GM23338 (cell line): ENCODE data around the gene HHATL. TPM values are rescaled to one million over a fixed set of nuclear protein-coding genes. Genes with fewer than 3 reads are reported as not detected.

Experiments used
- ATAC-seq: fragments of 200-7000 bp; cut with Tn5 transposase; 3 replicates; pipeline ENCODE4 v1.9.1; 2020
- DNase-seq: peaks from one replicate; pipeline ENCODE4 v3.0.0-alpha.2; 2015; ENCODE audit warnings: low spot score
- H2AFZ ChIP-seq: fragments of 200-600 bp; sonication (generic); 2 replicates; pipeline ENCODE4 v1.8.0; 2016; ENCODE audit warnings: antibody characterized with exemption, mild to moderate bottlenecking, moderate library complexity
- H3F3A ChIP-seq: fragments of 200-600 bp; sonication (generic); replicated peaks from 2 replicates; pipeline ENCODE4 v1.8.0; 2017; ENCODE audit warnings: antibody characterized with exemption, mixed run types, low read depth
- H3K27ac ChIP-seq: fragments of 200-600 bp; sonication (generic); 2 replicates; pipeline ENCODE4 v1.6.1; 2016; ENCODE audit warnings: low read depth
- H3K27me3 ChIP-seq: fragments of 200-600 bp; sonication (generic); 2 replicates; pipeline ENCODE4 v1.8.0; 2016; ENCODE audit warnings: mild to moderate bottlenecking, mixed run types, moderate library complexity; ENCODE audit not compliant: insufficient read depth
- H3K36me3 ChIP-seq: fragments of 200-600 bp; sonication (generic); 2 replicates; pipeline ENCODE4 v1.8.0; 2016; ENCODE audit warnings: mild to moderate bottlenecking; ENCODE audit not compliant: insufficient read depth
- H3K4me1 ChIP-seq: fragments of 200-600 bp; sonication (generic); 2 replicates; pipeline ENCODE4 v1.8.0; 2016; ENCODE audit warnings: mild to moderate bottlenecking, moderate library complexity; ENCODE audit not compliant: insufficient read depth
- H3K4me2 ChIP-seq: fragments of 200-600 bp; sonication (generic); 2 replicates; pipeline ENCODE4 v1.7.1; 2017; ENCODE audit warnings: mixed run types
- H3K4me3 ChIP-seq: fragments of 200-600 bp; sonication (generic); 2 replicates; pipeline ENCODE4 v1.6.1; 2016; ENCODE audit warnings: mixed run types
- H3K79me2 ChIP-seq: fragments of 200-600 bp; sonication (generic); replicated peaks from 2 replicates; pipeline ENCODE4 v1.8.0; 2017; ENCODE audit warnings: mild to moderate bottlenecking; ENCODE audit not compliant: insufficient read depth
- H3K9me2 ChIP-seq: fragments of 200-600 bp; sonication (generic); 2 replicates; pipeline ENCODE4 v1.8.0; 2017; ENCODE audit not compliant: insufficient read depth
- H4K20me1 ChIP-seq: fragments of 200-600 bp; sonication (generic); replicated peaks from 2 replicates; pipeline ENCODE4 v1.8.0; 2017; ENCODE audit warnings: mild to moderate bottlenecking; ENCODE audit not compliant: insufficient read depth
- H3K27ac Mint-ChIP-seq: 2 replicates; pipeline ENCODE4 v1.8.0; 2020; ENCODE audit warnings: inconsistent platforms, mild to moderate bottlenecking, moderate library complexity, mixed read lengths
- H3K27me3 Mint-ChIP-seq: 3 replicates; pipeline ENCODE4 v1.8.0; 2022; ENCODE audit warnings: low read depth, mild to moderate bottlenecking, moderate library complexity, mixed read lengths, inconsistent platforms; ENCODE audit not compliant: insufficient read depth, poor library complexity
- H3K36me3 Mint-ChIP-seq: 3 replicates; pipeline ENCODE4 v1.8.0; 2021; ENCODE audit warnings: low read depth, mild to moderate bottlenecking, inconsistent platforms, moderate library complexity, mixed read lengths
- H3K4me1 Mint-ChIP-seq: 3 replicates; pipeline ENCODE4 v1.8.0; 2020; ENCODE audit warnings: mild to moderate bottlenecking, inconsistent platforms, mixed read lengths
- H3K4me3 Mint-ChIP-seq: 3 replicates; pipeline ENCODE4 v1.8.0; 2021; ENCODE audit warnings: moderate library complexity, mild to moderate bottlenecking, inconsistent platforms, mixed read lengths
- H3K9me3 Mint-ChIP-seq: 3 replicates; pipeline ENCODE4 v1.8.0; 2020; ENCODE audit warnings: moderate library complexity, mild to moderate bottlenecking, inconsistent platforms, mixed read lengths
- CREB1 ChIP-seq: fragments of 250-450 bp; sonication (Bioruptor Pico); IDR thresholded peaks from 2 replicates; pipeline ENCODE4 v1.5.0; 2020; ENCODE audit warnings: low read depth, mild to moderate bottlenecking, moderate library complexity
- CTCF ChIP-seq, 2 experiments: fragments of 200-600 bp in 1 of 2; sonication (generic) in 1 of 2; conservative IDR thresholded peaks; 2 replicates each; pipeline versions ENCODE4 v1.5.1 to v1.6.1; 2016 to 2017; ENCODE audit warnings: antibody characterized with exemption in 2 of 2, low read depth in 2 of 2, mild to moderate bottlenecking in 2 of 2, moderate library complexity in 1 of 2
- EZH2 ChIP-seq: fragments of 200-600 bp; sonication (generic); IDR thresholded peaks from one replicate; pipeline ENCODE4 v1.8.0; 2017; ENCODE audit warnings: antibody characterized with exemption, mild to moderate bottlenecking, low read depth; ENCODE audit not compliant: unreplicated experiment
- EZH2phosphoT487 ChIP-seq: fragments of 200-600 bp; sonication (generic); IDR thresholded peaks from one replicate; pipeline ENCODE4 v1.8.1; 2018; ENCODE audit warnings: antibody characterized with exemption; ENCODE audit not compliant: unreplicated experiment
- JUNB ChIP-seq: IDR thresholded peaks from one replicate; pipeline ENCODE4 v1.6.1; 2016; ENCODE audit warnings: antibody characterized with exemption; ENCODE audit not compliant: unreplicated experiment
- NANOG ChIP-seq: IDR thresholded peaks from 2 replicates; pipeline ENCODE4 v1.6.1; 2016; ENCODE audit warnings: antibody characterized with exemption, borderline replicate concordance
- STAT1 ChIP-seq: IDR thresholded peaks from one replicate; pipeline ENCODE4 v1.6.1; 2016; ENCODE audit warnings: antibody characterized with exemption; ENCODE audit not compliant: unreplicated experiment
- ZNF114 ChIP-seq: fragments of 250-450 bp; sonication (Bioruptor Pico); IDR thresholded peaks from 2 replicates; pipeline ENCODE4 v1.5.0; 2020; ENCODE audit warnings: mild to moderate bottlenecking, moderate library complexity
- ZNF331 ChIP-seq: fragments of 250-450 bp; sonication (Bioruptor Pico); IDR thresholded peaks from 2 replicates; pipeline ENCODE4 v1.5.0; 2020; ENCODE audit warnings: low read depth, mild to moderate bottlenecking, moderate library complexity
- ZNF462 ChIP-seq: fragments of 250-450 bp; sonication (Bioruptor Pico); IDR thresholded peaks from 2 replicates; pipeline ENCODE4 v1.5.0; 2020; ENCODE audit warnings: mild to moderate bottlenecking, moderate library complexity
- polyA plus RNA-seq: library from polyadenylated mRNA; unstranded; fragments of >200 nt; fragmentation: Nextera tagmentation; extraction: Ambion mirVana; gene quantifications from 2 replicates; pipeline ENCODE4 v1.2.1, GENCODE V29; 2016
- total RNA-seq: library from RNA; depleted of rRNA; stranded (reverse); fragments of >200 nt; shearing (Covaris generic); gene quantifications from 2 replicates; pipeline ENCODE4 v1.2.3, GENCODE V29; 2014

Gene HHATL
- total and polyA plus RNA-seq, 2 experiments from 2014 or later: not detected

GRCh38 chr3:42665050-42665878 is 37.3 kb downstream of the HHATL start:
- H3K27ac ChIP-seq: no peak overlapping the region
- H4K20me1 ChIP-seq: no peaks in the 10 kb centered on the region
- no peaks in the 10 kb centered on the region for H3K27me3 ChIP-seq
- H2AFZ ChIP-seq: no peak overlapping the region
- no peaks in the 10 kb centered on the region for H3K4me1 ChIP-seq
- Mint-ChIP-seq H3K36me3 (peaks cover 5% of the 10 kb centered on the region; the same call in 2 of the 3 replicates), H3K4me1 (peaks cover 9% of the 10 kb centered on the region; the same call in 2 of the 3 replicates), H3K4me3 (no peak overlapping the region), H3K27ac (no peak overlapping the region), H3K9me3 (0 out of 3 replicates have a peak, but pooled peaks cover 3% of the 10 kb centered on the region), H3K27me3 (peaks cover 4% of the 10 kb centered on the region)
- H3K4me2 ChIP-seq: no peak overlapping the region
- DNase-seq: no peak
- no peaks in the 10 kb centered on the region for H3F3A ChIP-seq
- TF ChIP-seq JUNB (no peak), CTCF (conservative IDR thresholded peaks at IDR 0.05; ENCODE audit: low read depth in 2 of 2) (no peak), ZNF331 (no peak), EZH2phosphoT487 (no peak), CREB1 (CRISPR knock-in tag) (no peak), ZNF114 (CRISPR knock-in tag) (no peak), EZH2 (no peak), ZNF462 (CRISPR knock-in tag) (no peak), STAT1 (no peak), NANOG (no peak)
- ATAC-seq: no peak
- H3K79me2 ChIP-seq: no peaks in the 10 kb centered on the region
- H3K36me3 ChIP-seq: no peaks in the 10 kb centered on the region
- no peak overlapping the region for H3K4me3 ChIP-seq
- no peaks in the 10 kb centered on the region for H3K9me2 ChIP-seq
